Stimulated activated naive CD4-positive, alpha-beta T cell treated with Interleukin-2 at 50 U/mL for 16 hours (primary cell): ENCODE measurements around the gene SPAG5.
"Not testable (repeated sequence)": the region's sequence is repeated elsewhere in the genome, so short reads cannot be mapped to it uniquely, and the experiment has no call there.

Experiments used
- DNase-seq: peaks from one replicate; lab custom pipeline; 2025; lab: John Stamatoyannopoulos, UW

Gene SPAG5

DNA sequence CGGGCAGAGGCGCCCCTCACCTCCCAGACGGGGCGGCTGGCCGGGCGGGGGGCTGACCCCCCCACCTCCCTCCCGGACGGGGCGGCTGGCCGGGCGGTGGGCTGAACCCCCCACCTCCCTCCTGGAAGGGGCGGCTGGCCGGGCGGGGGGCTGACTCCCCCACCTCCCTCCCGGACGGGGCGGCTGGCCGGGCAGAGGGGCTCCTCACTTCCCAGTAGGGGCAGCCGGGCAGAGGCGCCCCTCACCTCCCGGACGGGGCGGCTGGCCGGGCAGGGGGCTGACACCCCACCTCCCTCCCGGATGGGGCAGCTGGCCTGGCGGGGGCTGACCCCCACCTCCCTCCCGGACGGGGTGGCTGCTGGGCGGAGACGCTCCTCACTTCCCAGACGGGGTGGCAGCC, 5.2 kb upstream of the SPAG5 start:
- not testable (repeated sequence) for DNase-seq

DNA sequence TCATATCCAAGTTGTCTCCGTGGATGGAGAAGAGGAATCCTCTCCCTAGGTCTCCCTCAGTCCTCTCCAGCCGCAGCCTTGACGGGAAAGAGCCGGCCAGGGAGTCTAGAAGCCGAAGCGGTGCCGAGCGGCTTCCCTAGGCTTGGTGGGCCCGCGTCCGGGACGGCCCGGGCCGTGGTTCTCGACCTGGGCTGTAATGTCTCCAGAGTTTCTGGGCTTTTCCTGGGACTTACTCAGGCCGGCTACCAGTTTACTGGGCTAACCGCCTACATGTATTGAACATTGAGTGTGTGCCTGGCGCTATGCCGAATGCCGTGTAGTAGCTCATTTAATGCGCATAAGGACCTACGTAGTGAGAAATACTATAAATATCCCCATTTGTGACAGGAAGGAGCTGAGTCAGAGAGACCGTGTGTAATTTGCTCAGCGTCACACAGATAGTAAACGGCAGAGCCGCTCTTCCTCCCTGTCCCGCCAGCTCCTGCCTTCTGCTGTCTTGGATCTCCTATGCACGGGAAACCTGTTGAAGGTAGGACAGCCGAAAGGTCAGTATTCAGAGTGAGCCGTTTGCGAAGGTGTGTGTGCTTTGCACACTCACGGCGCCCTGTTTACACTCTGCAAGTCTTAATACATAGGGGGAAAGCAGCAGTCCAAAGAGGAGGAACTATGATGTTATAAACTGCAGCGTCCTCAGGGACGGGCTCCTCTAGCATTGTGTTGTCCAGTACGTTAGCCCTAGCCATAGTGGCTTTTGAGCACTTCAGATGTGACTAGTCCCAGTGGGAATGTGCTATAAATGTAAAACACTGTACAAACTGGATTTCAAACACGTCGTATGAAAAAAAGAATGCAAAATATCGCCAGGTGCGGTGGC, 723 bp upstream of the SPAG5 start:
- peak; percentile 68 for DNase-seq

DNA sequence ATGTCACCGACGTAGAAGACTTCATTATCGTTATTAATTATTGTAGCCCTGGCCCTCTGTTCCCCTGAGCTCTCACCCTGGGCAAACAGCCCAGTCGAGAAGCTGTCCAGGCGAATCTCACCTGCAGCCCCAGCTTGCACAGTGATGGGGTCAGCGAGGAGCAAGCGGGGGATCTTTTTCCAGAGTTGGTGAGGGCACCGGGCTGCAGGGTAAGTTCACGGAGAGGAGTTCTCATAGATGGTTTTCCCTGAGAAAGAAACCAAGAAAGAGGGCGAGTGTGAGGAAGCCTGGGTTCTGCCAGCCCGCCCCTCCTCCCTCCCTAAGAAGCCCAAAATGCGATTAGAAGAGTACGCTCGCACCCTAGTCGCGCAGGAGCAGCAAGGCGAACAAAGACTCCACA, 436 bp downstream of the SPAG5 start:
- DNase-seq = no peak

DNA sequence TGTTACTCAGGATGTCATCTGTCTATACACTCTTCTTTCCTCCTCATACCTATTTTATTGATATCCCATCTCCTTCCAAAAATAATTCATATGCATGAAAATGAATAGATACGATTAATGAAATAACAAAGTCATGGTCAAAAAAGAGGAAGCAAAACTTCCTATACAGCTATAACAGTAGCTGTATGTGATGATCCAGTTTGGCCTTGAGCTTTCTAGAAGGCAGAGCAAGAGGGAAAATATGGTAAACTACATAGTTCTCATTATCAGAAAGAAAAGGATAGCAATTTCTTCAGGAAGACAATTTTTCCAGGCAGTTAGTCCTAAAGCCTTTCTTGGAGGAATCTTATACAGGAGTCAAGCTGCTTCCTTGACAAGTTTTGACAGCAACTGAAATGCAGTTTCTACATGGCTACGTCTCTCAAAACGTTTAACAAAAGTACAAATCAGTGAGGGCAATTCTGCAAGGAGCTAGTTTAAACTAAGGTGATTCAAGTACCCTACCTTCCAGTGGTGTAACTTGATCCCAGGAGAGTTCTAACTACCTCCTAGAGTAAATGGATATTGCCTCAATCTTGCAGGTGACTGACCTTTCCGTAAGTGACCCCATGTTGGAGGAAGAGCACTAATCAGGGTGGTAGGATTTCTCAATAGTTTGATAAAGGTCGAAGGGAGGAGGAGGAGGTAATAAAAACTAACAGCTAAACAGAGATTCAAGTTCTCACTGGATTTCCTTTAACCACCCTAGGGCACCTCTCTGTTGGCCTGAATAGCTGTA, 1.0 kb downstream of the SPAG5 start:
- no peak for DNase-seq

DNA sequence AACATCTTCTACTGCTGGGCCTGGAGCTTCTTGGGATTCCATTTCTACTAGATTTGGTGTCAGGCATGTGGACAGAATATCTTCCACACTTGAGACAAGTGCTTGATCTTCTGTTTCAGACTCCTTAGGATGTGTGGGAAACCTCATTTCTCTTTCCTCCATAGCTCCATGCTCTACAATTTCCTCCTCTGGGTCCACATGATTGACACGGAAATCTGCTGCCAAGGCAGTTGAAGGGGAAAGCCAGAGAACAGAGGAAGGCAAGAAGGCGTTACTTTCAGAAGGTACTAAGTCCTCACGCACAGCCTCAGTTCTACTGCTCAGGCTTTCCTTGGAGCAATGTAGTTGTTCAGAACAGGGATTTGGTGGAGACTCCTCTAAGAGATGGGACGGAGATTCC, 6.6 kb downstream of the SPAG5 start:
- no peak for DNase-seq

DNA sequence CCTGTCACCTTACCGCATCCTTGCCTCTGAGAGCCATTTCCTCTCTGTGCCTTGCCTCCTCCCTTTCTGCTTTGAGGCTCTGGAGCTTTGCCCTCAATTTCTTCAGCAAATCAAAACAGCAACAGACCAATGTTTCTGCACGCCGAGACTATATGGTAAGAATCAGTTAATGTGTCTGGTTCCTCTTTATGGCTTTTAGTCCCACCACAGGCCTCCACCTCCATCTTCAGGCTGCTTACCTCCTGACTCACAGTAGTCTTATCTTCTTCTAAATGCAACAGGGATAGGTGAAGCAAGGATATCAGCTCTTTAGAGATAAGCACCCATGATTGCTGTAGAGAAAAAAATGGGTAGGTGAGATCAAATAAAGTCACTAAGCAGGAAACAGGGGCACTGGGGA, 13.0 kb downstream of the SPAG5 start:
- DNase-seq = no peak

DNA sequence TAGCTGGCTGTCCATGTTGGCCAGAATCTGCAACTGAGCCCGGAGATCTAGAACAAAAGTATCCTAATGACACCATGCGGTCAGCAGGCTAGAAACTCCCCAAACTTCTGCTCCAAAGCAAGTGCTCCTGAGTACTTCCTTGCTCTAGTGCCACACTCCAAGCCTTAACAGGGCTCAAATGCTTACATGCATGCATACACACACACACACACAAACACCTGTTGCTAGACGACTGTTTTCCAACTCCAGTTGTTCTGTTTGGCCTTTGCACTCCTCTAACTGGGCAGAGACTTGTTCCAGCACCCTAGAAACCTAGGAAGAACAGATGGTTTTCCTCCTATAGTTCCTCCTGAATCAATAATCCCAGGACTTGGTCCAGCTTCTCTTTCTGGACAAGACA, 14.4 kb downstream of the SPAG5 start:
- no peak for DNase-seq

DNA sequence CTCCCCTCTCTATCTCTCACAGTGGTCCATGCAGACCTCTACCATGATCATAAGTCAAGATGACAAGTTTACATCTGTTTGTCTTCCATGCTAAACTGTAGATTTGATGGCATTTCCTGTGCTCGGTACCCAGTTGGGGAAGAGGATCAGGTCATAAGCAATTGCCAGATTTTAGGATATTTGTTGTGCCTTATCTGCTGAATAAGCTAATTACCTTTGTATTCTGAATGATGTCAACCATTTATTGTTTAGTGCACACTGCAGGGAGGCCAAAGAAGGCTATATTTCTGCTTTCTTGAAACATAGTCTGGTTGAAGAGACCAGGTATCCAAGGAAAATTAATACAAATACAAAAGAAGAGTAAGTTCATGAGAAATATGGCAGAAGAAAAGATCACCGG, 16.3 kb downstream of the SPAG5 start:
- no peak for DNase-seq

DNA sequence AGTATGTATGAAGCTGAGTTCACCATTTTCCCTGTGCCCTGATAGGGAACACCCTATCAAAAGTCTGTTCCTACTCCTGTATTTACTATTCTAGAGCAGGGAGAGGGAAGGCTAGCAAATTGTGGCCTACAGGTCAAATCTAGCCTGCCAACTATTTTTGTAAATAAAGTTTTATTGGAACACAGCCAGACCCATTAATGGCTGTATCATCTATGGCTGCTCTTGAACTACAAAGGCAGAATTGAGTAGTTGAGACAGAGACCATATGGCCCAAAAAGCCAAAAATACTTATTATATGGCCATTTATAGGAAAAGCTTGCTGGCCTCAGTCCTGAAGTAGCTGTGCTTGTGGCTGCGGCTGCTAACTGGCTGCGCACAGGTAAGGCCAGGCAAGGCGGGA, 17.9 kb downstream of the SPAG5 start:
- no peak for DNase-seq

DNA sequence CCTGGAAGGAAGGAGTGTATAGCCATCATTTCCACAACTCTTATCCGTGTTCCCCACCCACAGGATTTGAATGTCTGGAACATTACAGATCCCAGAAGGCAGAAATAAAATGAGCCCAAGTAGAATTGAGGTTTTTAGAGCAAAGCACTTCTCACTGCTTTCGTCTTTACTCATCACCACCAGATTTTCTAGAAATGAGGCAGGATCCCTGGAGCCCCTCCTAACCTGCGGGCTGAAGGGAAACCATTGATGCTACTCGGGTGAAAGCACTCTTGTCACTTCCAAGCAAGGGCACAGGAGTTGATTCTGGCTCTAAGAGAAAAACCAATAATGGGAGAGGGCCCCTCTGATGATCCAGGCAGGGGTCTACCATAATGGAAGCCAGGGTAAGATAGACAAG, 19.3 kb downstream of the SPAG5 start:
- DNase-seq = peak; percentile 3

DNA sequence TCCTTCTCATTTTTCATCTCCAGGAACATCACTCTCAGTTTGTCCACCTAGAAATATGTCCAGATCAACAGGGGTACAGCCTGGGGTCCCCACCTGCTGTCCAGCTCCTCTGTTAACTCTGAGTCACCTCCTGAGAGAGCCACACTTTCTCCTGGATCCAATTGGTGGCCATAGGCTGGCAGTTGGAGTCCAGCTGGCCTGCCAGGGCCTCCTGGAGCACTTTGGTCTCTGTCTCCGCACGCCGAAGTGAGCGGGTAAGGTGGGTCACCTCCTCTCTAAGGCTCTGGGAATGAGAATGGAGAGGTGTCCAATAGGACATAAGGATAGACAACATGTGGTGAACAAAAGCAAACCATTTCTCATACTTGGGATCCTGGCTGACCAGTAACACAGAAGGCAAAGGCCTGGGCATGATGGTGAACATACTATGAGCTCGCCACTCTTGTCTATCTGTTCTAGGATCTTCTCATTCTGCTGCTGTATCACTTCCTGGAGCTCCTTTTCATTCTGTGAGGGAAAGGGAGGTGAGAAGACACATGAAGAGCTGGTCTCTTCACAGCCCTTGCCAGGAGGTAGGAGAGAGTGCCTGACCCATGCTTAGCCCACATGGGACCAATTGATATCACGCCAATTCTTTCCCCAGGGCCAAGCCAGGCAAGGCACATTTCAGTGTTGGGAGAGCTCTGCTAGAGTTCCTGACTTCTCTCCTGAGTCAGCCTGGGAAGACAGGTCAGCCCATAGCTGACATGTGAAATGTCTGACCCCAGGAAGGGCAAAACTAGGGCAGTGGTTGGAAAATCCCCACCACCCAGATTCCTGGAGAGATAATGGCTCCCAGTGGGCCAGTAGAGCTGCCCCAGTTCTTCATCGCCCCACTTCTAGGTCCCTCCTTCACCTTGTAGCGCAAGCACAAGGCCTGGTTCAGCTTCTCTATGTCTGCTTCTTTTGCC, 20.3 kb downstream of the SPAG5 start:
- DNase-seq = no peak

DNA sequence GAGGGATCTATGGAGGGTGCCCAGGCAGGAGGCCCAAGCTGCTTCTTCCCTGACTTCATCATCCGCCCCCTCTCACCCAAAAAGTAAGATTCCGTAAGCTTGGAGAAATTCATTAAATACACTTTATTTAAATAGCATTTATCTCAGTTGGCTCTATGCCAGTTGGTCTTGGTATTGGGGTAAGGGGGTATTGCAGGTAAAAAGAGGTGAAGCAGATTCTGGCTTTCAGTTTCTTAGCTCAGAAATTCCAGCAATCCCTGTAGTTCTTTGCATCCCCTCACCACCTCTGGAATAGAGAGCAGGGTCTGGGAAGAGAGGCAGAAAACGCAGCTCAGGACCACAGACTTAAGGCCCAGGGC, 21.4 kb downstream of the SPAG5 start:
- DNase-seq = no peak

DNA sequence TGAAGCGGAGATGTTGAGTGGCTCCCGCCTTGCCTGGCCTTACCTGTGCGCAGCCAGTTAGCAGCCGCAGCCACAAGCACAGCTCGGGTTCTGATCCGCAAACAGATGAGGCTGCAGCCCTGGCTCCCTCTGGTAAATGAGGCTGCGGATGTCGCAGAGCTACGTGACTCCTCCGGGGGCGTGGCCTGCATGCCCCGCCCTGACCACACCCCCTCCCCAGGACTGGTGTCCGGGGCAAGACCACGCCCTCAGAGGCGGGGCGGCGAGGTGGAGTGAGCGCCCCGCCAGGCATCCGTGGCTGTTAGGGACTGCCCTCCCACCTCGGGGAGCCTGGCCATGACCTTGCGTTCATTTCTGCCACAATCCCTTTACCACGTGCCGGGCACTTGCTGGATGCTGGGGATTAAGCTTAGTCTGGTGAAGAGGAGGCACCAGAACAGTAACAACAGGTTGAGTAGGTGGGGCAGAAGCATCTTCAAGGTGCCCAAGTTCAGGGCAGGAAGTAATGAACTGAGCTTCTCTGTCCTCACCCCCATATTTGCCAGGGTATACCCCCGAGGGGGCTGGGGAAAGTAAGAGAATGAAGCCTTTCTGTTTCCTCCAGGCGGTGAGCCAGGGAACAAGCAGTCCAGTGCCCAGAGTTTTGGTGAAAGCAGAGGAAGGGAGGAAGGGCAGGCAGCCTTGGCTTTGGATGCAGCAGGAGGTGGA, 21.9 kb downstream of the SPAG5 start, which contains the start of gene ALDOC:
Gene ALDOC, minus strand, starts transcription at position 138 of the 708 bp plus-strand sequence. CDS start 1,363 bp downstream, outside the sequence.
- peak; percentile 97 for DNase-seq

DNA sequence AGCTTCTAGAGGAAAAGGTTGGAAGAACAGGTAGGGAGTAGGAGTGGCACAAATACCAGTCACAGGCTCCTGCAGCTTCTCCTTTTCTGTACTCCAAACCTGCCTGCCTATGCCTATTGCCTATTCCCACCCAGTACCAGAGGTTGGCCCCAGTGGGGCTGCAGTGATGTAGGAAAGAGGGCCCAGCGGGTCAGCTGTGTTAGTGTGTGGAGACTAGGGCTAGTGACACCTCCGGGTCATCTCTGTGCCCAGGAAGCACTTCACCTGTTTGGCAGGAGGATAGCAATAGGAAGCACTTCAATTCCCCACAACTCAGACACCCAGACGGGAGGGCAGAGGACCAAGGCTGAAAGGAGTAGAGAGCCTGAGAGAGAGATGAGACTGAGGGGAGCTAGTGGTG, 22.8 kb downstream of the SPAG5 start:
- DNase-seq = not testable (repeated sequence)

DNA sequence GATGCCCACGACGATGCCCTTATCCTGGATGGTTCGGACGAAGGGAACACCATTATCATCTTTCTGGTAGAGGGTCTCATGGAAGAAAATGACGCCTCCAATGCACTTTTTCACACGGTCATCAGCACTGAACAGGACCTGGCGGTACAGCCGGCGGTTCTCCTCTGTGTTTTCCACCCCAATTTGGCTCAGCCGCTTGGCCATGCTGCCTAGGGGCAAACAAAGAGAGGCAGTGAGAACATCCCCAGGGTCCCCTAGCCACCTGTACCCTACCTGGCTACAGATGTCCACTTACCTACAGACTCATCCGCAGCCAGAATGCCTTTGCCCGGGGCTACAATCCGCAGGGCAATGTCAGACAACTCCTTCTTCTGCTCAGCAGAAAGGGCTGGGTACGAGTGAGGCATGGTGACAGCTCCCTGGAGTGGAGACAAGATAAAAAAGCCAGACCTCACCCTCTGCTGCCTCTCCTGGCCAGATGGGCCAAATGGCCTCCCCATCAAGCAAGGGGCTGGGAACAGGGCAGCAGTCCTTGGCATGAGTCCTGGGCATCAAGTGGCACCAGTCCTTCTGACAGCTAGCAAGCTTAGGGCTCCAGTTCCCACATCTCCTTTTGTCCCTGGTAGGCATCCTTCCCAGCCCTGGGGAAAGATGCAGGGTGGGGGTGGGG, 23.6 kb downstream of the SPAG5 start:
- no peak for DNase-seq

DNA sequence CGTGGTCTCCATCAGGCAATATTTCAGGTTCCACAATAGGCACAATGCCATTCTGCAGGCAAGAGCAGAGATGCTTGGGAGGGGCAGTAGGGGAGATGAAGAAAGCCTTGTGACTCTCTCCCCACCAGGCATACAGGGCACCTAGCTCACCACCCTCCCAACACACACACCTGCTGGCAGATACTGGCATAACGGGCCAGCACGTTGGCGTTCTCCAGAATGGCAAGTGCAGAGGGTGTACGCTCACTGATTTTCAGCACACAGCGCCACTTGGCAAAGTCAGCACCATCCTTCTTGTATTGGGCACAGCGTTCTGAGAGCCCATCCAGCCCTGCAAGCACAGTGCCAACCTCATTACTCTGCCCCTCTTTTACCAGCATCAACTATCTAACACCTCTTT, 24.3 kb downstream of the SPAG5 start:
- peak; percentile 4 for DNase-seq

DNA sequence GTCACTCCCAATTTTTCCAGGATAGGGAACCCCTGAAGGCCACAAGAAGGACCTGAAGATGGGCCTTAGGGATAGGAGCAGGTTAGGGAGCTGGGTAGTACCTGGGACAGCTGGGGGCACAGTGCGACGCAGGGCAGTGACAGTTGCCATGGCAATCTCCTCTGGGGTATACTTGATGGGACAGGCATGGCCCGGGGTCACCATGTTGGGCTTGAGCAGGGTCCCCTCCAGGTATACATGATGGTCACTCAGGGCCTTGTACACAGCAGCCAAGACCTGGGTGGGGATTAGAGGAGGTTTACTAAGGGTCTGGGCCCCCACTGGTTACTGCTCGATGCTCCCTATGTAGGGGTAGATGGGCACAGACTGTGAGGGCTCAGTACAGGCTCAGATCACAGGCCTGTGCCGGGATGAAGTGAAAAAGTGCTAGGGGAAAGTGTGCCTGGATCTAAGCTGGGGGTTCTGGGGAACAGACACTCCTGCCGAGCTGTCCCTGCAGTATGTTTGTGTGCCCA, 24.8 kb downstream of the SPAG5 start:
- no peak for DNase-seq

DNA sequence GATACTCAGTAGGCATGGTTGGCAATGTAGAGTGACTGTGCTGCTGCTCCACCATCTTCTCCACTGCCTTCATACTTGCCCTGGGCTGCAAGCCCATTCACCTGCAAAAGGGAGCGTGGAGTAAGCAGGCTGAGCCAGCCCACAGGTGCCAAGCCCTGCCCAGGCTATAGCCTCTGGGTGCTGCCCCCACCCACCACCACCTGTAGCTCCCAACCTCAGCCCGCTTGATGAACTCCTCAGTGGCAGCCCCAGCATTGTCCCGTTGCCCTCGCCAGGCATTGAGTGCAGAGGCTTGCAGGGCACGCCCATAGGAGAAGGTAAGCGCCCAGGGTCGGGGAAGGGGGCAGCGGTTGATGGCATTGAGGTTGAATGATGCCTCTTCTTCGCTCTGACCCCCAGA, 25.3 kb downstream of the SPAG5 start:
- DNase-seq = no peak

DNA sequence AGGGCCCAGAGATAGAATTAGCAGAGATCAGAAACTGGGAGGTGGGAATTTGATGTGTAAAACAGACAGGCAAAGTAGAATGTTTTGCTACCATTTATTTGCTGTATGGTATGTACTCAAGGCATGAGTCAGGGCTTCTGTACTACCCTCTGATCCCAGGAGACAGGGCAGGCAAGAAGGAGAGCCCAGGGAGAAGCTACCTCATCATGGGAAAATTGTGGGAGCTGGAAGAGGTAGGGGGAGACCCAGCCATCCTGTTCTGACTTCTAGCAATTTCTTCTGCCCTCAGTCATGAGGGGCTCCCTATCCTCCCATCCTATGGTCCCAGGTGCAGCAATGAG, 25.8 kb downstream of the SPAG5 start:
- no peak for DNase-seq

DNA sequence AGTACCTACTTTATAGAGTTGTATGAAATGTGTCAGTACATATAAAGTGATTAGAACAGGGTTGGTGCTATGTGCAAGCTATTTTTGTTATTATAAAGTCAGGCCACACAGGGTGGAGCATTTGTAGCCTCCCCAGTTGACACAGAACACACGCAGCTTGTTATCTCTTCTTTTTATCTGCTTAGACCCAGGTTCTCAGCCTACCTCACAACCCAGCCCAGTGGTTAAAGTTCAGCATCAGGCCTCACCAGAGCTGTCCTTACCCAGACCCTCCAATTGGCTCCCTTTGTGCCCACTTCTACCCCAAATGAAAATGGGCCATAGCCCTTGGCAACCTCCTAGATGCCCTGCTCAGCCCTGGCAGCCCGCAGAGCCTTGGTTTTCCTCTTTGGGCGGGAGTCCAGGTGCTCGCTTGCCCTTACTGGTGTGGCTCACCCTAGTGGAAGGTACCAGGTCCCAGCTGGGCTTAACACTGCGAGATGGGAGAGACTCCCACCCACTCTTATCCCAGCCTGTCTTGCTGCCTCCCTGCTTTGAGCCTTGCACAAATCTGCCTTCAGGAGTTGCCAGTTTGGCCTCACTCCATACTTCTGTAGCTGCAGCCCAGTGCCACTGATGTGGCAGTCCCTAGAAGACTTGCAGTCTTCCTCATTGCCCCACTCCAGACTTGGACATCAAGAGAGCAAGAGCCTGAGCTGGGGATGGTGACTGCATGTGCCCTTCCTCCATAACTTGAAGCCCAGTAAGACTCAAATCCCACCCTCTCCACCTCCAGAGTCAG, 26.4 kb downstream of the SPAG5 start:
- no peak for DNase-seq
